NCI-H1417 treated with DMSO at 0.1 percent for 48 hours (cell line): ENCODE measurements around the gene STPG2.
"Not testable (repeated sequence)": the region's sequence is repeated elsewhere in the genome, so short reads cannot be mapped to it uniquely, and the experiment has no call there.

Experiments
- DNase-seq: peaks from one replicate; lab custom pipeline; 2025; lab: John Stamatoyannopoulos, UW

STPG2 gene

GRCh38 chr4:97639961-97640360, 503.3 kb downstream of the STPG2 start:
- no peak for DNase-seq

- DNase-seq = not testable (repeated sequence)
These were observed 509.4 kb downstream of the STPG2 start for GRCh38 chr4:97633831-97634230.

GRCh38 chr4:97627750-97628149, 515.5 kb downstream of the STPG2 start:
- DNase-seq = no peak

GRCh38 chr4:97624204-97624603, 519.1 kb downstream of the STPG2 start:
- no peak for DNase-seq

GRCh38 chr4:97605932-97606331, 537.3 kb downstream of the STPG2 start:
- DNase-seq = no peak

- DNase-seq = no peak
These were observed 550.0 kb downstream of the STPG2 start for GRCh38 chr4:97593248-97593647.

GRCh38 chr4:97590266-97590665, 553.0 kb downstream of the STPG2 start:
- DNase-seq = no peak

- DNase-seq = no peak
These were observed 553.6 kb downstream of the STPG2 start for GRCh38 chr4:97589481-97590196.

GRCh38 chr4:97587912-97588311, 555.4 kb downstream of the STPG2 start:
- no peak for DNase-seq

GRCh38 chr4:97585274-97585673, 558.0 kb downstream of the STPG2 start:
- no peak for DNase-seq

GRCh38 chr4:97582890-97583289, 560.4 kb downstream of the STPG2 start:
- no peak for DNase-seq

- DNase-seq = no peak
These were observed 566.3 kb downstream of the STPG2 start for GRCh38 chr4:97577004-97577403.

- DNase-seq = no peak
These were observed 583.3 kb downstream of the STPG2 start for GRCh38 chr4:97560009-97560408.

- DNase-seq = no peak
These were observed 585.0 kb downstream of the STPG2 start for GRCh38 chr4:97558204-97558778.

GRCh38 chr4:97550637-97551036, 592.6 kb downstream of the STPG2 start:
- not testable (repeated sequence) for DNase-seq

GRCh38 chr4:97548943-97549583, 594.2 kb downstream of the STPG2 start:
- no peak for DNase-seq

GRCh38 chr4:97548186-97548585, 595.1 kb downstream of the STPG2 start:
- DNase-seq = no peak

- DNase-seq = no peak
These were observed 611.9 kb downstream of the STPG2 start for GRCh38 chr4:97531351-97531750.

GRCh38 chr4:97530676-97531075, 612.6 kb downstream of the STPG2 start:
- DNase-seq = no peak

- no peak for DNase-seq
These were observed 618.0 kb downstream of the STPG2 start for GRCh38 chr4:97525236-97525635.

GRCh38 chr4:97517939-97518338, 625.3 kb downstream of the STPG2 start:
- DNase-seq = no peak

- no peak for DNase-seq
These were observed 629.4 kb downstream of the STPG2 start for GRCh38 chr4:97513917-97514316.
